ENCODE data around the gene SHLD2. TPM values are rescaled to one million over a fixed set of nuclear protein-coding genes. Genes with fewer than 3 reads are reported as not detected.

The SHLD2 gene
- total and polyA plus RNA-seq, 2 of the 13 experiments (the other 11 are each of a cell fraction or from before 2014, with no cell fraction given), result 25.7 to 53.7 TPM

GRCh38 chr10:87095236-87095945, 385 bp downstream of the SHLD2 start (continued):
- TF ChIP-seq EED (CRISPR knock-in tag; IDR thresholded peaks at IDR 0.05) (peak; percentile 81), RCOR2 (CRISPR knock-in tag; IDR thresholded peaks at IDR 0.05) (0 out of 2 replicates have a peak, but pooled peaks have one; percentile 17), TFE3 (CRISPR knock-in tag; IDR thresholded peaks at IDR 0.05) (peak; percentile 78), BHLHE40 (IDR thresholded peaks at IDR 0.05; ENCODE audit: low read length) (peak; percentile 64), ESRRA (CRISPR knock-in tag; IDR thresholded peaks at IDR 0.05; ENCODE audit: low read depth) (peak; percentile 44; the same call in 1 of the 2 replicates), TAF1 (CRISPR knock-in tag; IDR thresholded peaks at IDR 0.05) (peak; percentile 89), ZFY (CRISPR knock-in tag; IDR thresholded peaks at IDR 0.05) (peak; percentile 94), MAFF (IDR thresholded peaks at IDR 0.05; ENCODE audit: low read depth, low read length) (no peak), MZF1 (CRISPR knock-in tag; IDR thresholded peaks at IDR 0.05; ENCODE audit: borderline replicate concordance) (no peak), ZNF232 (CRISPR knock-in tag; IDR thresholded peaks at IDR 0.05; ENCODE audit: borderline replicate concordance) (peak; percentile 75; the same call in 1 of the 2 replicates), ARHGAP35 (CRISPR knock-in tag; IDR thresholded peaks at IDR 0.05; ENCODE audit: borderline replicate concordance) (peak; percentile 95), ZNF615 (CRISPR knock-in tag; IDR thresholded peaks at IDR 0.05; ENCODE audit: borderline replicate concordance) (0 out of 2 replicates have a peak, but pooled peaks have one; percentile 60), RBM39 (IDR thresholded peaks at IDR 0.05; ENCODE audit: low read depth, low read length, poor library complexity, severe bottlenecking) (peak; percentile 75), AGO2 (optimal IDR thresholded peaks at IDR 0.05; ENCODE audit: low read depth, low read length) (peak; percentile 89), ZNF350 (CRISPR knock-in tag; IDR thresholded peaks at IDR 0.05; ENCODE audit: borderline replicate concordance, low read depth) (peak; percentile 7; the same call in 1 of the 2 replicates), ZBTB40 (IDR thresholded peaks at IDR 0.05) (no peak), ZBTB40 (CRISPR knock-in tag; IDR thresholded peaks at IDR 0.05) (peak; percentile 89)
